ENCODE measurements around the gene GOLGA6L6. TPM values are rescaled to one million over a fixed set of nuclear protein-coding genes. Genes with fewer than 3 reads are reported as not detected.
"Not testable (repeated sequence)": the region's sequence is repeated elsewhere in the genome, so short reads cannot be mapped to it uniquely, and the experiment has no call there.

The GOLGA6L6 gene
- not detected for total RNA-seq

GRCh38 chr15:20541700-20542099, at the start of gene GOLGA6L6:
Gene GOLGA6L6 (minus strand): TSS chr15:20541800. CDS start chr15:20541709, 91 bp downstream.
- not testable (repeated sequence) for DNase-seq

DNA sequence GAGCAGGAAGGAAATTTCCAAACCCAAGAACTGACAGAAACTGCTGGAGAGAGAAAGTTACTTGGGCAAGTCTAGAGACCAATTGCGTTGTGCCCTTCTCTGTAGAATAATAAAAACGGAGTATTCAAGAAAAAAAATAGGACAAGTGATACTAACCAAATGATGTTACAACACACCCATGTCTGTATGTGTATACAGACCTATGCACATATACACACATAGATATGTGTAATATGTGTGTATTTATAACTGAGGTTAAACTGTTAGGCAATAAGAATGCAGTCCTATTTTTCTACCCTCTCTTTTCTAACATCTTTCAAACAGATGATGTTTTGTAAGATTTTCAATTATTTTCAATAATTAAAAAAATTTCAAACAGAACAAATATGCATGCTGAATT, 48.5 kb upstream of the GOLGA6L6 start:
- not testable (repeated sequence) for DNase-seq

DNA sequence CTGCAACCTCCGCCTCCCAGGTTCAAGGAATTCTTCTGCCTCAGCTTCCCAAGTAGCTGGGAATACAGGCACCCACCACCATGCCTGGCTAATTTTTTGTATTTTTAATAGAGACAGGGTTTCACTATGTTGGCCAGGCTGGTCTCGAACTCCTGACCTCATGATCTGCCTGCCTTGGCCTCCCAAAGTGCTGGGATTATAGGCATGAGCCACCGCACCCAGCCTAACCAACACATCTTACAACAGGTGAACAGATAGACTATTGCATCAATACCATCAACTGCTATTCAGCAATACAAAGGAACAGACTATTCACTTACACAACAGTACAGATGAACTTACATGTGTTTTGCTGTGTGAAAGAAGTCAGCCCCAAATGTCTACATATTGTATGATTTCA, 45.2 kb upstream of the GOLGA6L6 start:
- not testable (repeated sequence) for DNase-seq

- DNase-seq = not testable (repeated sequence)
Observed at GRCh38 chr15:20582726-20583115, 41.1 kb upstream of the GOLGA6L6 start.

DNA sequence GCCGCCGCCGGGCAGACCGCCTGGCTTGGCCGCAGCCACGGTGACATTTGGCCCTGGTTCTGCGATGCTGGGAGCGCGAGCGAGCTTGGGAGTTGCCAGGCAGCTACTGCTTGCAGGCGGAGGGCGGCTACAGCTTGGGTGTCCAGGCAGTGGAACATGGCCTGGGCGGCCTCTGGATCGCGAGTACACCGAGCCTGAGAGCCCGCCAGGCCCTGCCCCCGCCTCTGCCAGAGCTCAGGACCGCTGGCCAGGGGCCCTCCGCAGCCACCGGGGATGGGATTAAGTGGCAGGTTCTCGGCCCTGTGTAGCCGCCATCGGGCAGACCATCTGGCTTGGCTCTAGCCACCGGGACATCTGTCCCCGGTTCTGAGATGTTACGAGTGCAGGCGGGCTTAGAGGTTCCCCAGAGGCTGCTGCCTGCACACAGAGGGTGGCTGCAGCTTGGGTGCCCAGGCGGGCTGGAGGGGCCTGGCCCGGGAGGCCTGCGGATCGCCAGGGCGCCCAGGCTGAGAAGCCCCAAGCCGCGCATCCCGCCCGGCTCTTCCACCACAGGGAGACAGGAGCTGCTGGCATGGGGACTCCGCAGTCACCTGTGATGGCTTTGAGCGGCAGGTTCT, 40.6 kb upstream of the GOLGA6L6 start:
- not testable (repeated sequence) for DNase-seq

DNA sequence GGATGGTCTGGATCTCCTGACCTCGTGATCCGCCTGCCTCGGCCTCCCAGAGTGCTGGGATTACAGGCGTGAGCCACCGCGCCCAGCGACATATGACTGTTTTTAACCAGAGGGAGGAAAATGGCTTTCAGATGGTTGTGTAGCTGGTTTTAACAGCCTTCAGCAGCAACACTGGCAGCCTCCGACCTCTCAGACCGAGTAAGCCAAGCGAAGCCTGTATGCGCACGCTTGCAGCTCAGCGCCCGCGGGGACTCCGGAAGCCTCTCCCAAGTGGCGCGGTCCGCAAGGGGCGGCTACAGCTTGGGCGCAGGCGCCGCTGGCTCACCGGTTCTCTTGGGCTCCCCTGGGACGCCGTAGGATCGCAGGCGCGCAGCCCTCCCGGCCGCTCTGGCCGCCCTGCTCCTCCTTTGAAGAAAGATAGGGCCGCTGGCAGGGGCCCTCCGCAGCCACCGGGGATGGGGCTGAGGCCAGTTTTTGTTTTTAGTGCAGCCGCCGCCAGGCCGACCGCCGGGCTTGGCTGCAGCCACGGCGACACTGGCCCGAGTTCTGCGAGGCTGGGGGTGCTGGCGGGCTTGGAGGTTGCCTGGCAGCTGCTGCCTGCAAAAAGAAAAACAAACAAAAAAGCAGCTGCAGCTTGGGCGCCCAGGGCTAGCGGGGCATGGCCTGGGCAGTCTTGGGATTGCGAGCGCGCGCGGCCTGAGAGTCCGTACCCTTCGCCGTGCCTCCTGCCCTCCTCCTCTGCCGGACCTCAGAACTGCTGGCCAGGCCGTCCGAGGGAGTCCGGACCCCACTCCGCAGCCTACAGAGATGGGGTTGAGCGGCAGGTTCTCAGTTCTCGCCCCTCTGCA, 39.9 kb upstream of the GOLGA6L6 start:
- not testable (repeated sequence) for DNase-seq

GRCh38 chr15:20579662-20580061, 38.1 kb upstream of the GOLGA6L6 start:
- DNase-seq = not testable (repeated sequence)

DNA sequence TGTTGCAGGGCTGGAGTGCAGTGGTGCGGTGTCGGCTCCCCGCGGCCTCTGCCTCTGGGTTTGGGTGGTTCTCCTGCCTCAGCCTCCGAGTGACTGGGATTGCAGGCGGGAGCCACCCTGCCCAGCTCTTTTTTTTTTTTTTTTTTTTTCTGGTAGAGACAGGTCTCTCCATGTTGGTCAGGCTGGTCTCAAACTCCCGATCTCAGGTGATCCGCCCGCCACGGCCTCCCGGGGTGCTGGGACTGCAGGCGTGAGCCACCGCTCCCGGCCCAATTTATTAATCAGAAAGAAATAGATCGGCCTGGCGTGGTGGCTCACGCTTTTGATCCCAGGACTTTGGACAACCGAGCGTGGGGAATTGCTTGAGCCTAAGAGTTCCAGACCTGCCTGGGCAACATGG, 9.7 kb upstream of the GOLGA6L6 start:
- DNase-seq = not testable (repeated sequence)

DNA sequence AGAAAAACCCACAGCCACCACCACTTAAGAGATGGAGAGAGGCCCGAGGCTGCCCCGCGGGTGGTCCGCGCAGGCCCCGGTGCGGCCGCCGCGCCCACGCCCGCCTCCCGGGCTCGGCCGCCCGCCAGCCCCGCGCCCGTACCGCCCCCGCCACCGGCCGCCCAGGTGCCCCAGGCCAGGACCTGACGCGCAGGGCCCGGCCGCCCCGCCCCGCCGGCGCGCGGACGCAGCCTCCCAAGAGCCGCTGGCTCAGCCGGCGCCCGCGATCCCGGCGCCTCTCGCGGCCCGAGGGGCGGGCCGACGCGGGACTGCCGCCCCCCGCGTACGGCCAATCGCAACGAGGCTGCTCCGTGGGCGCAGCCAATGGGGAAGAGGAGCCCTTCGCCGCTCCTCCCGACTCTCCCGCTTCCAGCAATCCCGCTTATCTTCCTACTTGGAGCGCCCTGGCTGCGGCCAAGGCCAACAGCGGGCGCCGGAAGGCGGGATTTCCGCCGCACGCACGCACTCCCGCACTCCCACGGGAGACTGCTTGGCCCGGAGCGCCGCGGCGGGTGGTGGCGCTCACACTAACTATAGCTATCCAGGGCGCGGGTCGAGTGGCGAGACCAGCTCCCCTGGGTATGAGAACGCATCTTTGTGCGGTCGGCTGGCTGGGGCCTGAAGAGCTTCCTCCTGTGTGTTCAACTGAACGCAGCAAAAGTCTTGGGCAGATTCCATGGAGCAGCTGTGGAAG, 35.5 kb downstream of the GOLGA6L6 start:
- DNase-seq = not testable (repeated sequence)

DNA sequence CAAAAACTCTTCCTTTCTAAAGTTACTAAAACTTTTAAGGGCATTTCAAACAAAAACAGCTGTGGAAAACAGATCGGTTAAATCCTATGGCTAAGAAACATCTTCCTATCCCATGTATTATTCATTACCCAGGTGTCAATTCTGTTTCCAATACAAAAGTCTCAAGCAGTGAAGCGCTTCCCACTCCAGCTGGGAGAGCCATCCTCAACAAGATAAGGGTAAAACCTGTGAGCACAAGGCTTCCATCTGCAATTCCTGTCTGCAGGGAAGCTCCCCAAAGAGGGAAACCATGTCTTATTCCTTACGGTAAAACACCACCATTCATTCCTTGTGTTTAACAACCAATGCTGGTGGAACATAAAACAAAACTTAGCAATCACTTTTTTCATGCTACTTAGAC, 38.8 kb downstream of the GOLGA6L6 start:
- not testable (repeated sequence) for DNase-seq

GRCh38 chr15:20501512-20502222, 39.9 kb downstream of the GOLGA6L6 start:
- not testable (repeated sequence) for DNase-seq

DNA sequence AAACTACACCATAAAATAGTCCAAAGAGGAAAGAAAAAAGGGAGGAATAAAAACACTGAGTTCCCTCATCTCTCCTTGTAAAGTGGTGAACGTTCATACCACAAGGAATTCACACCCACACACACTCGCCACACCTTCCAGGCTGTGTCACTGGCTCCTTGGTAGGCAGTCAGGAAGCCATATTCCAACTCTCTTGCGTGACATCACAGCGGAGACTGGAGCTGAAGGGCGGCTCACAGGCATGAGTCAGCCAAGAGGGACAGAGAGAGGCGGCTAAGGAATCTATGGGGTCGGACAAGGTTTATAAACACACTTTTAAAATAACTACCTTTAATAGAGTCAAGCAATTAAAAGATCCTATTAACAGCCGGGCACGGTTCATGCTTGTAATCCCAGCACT, 43.8 kb downstream of the GOLGA6L6 start:
- DNase-seq = not testable (repeated sequence)

DNA sequence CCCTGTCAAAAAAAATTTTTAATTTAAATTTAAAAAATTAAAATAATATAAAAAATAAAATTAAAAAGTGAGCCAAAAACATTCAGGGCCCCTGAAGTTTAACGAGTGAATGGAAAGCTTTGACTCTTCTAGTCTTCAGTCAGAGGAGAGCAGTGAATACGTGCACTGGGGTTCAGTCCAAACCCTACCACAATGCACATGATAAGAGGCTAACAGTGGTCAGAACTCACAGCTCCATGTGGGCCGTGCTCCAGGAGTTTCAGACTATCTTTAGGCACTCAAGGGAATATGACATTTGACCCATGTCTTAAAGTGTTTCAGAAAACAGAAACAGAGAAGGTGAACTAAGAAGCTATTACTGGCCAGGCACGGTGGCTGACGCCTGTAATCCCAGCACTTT, 48.6 kb downstream of the GOLGA6L6 start:
- DNase-seq = not testable (repeated sequence)

DNA sequence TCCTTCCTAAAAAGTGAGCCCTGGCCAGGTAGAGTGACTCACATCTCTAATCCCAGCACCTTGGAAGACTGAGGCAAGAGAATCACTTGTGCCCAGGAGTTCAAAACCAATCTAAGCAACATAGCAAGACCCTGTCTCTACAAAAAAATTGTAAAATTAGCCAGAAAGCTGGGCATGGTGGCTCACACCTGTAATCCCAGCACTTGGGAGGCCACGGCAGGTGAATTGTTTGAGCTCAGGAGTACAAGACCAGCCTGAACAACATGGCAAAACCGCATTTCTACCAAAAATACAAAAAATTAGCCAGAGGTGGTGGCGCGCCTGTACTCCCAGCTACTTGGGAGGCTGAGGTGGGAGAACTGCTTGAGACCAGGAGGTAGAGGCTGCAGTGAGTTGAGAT, 49.0 kb downstream of the GOLGA6L6 start:
- DNase-seq = not testable (repeated sequence)

DNA sequence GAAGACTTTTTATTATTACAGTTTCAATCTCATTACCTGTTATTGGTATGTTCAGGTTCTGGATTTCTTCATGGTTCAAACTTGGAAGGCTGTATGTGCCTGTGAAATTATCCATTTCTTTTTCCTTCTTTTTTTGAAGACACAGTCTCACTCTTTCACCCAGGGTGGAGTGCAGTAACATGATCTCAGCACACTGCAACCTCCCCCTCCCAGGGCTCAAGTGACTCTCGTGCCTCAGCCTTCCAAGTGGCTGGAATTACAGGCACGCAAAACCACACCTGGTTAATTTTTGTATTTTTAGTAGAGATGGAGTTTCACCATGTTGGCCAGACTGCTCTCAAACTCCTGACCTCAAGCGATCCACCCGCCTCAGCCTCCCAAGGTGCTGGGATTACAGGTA, 52.3 kb downstream of the GOLGA6L6 start:
- DNase-seq = not testable (repeated sequence)

Small RNA genes within 50 kb of the gene (small RNA-seq; reads per million reads assigned to genes)
- not detected for gene RN7SL759P (ENCODE audit: low replicate concordance)

Measured in tongue (tissue), 3 donors.